ENCODE measurements around the gene IFNLR1.

Gene IFNLR1

GRCh38 chr1:24149866-24150233 is 37.2 kb downstream of the IFNLR1 start:
- no peak for TF ChIP-seq TAF1 (IDR thresholded peaks at IDR 0.05; ENCODE audit: low read depth)
- no peak for TF ChIP-seq REST (IDR thresholded peaks at IDR 0.05; ENCODE audit: low read depth)
- no peak for TF ChIP-seq YY1 (IDR thresholded peaks at IDR 0.05; ENCODE audit: low read depth)
- no peak for TF ChIP-seq CEBPB (IDR thresholded peaks at IDR 0.05)
- TF ChIP-seq EP300 (IDR thresholded peaks at IDR 0.05; ENCODE audit: borderline replicate concordance), result no peak
- no peak for TF ChIP-seq USF1 (IDR thresholded peaks at IDR 0.05)
- TF ChIP-seq EGR1 (IDR thresholded peaks at IDR 0.05), result no peak

- no peak for TF ChIP-seq CEBPB (IDR thresholded peaks at IDR 0.05)
- no peak for TF ChIP-seq TCF12 (IDR thresholded peaks at IDR 0.05; ENCODE audit: low read depth)
- TF ChIP-seq EGR1 (IDR thresholded peaks at IDR 0.05), result no peak
- no peak for TF ChIP-seq TAF1 (IDR thresholded peaks at IDR 0.05; ENCODE audit: low read depth)
- TF ChIP-seq FOXM1 (IDR thresholded peaks at IDR 0.05; ENCODE audit: borderline replicate concordance, low read depth), result no peak
- no peak for TF ChIP-seq MAX (IDR thresholded peaks at IDR 0.05)
- no peak for TF ChIP-seq ZBTB7A (IDR thresholded peaks at IDR 0.05; ENCODE audit: low read depth)
- no peak for TF ChIP-seq YY1 (IDR thresholded peaks at IDR 0.05; ENCODE audit: low read depth)
- TF ChIP-seq CREB1 (IDR thresholded peaks at IDR 0.05; ENCODE audit: low read depth), result no peak
- no peak for TF ChIP-seq RAD21 (IDR thresholded peaks at IDR 0.05; ENCODE audit: low read depth)
- TF ChIP-seq TEAD4 (IDR thresholded peaks at IDR 0.05), result no peak
- TF ChIP-seq NFIC (IDR thresholded peaks at IDR 0.05), result no peak
- TF ChIP-seq EP300 (IDR thresholded peaks at IDR 0.05; ENCODE audit: borderline replicate concordance), result no peak
- no peak for TF ChIP-seq REST (IDR thresholded peaks at IDR 0.05; ENCODE audit: low read depth)
- TF ChIP-seq USF1 (IDR thresholded peaks at IDR 0.05), result no peak
These were observed 39.3 kb downstream of the IFNLR1 start for GRCh38 chr1:24147816-24148215.

GRCh38 chr1:24147194-24147593 is 39.9 kb downstream of the IFNLR1 start:
- TF ChIP-seq RAD21 (IDR thresholded peaks at IDR 0.05; ENCODE audit: low read depth), result no peak
- no peak for TF ChIP-seq CEBPB (IDR thresholded peaks at IDR 0.05)
- no peak for TF ChIP-seq REST (IDR thresholded peaks at IDR 0.05; ENCODE audit: low read depth)
- no peak for TF ChIP-seq EGR1 (IDR thresholded peaks at IDR 0.05)
- no peak for TF ChIP-seq NFIC (IDR thresholded peaks at IDR 0.05)
- no peak for TF ChIP-seq ZBTB7A (IDR thresholded peaks at IDR 0.05; ENCODE audit: low read depth)
- no peak for TF ChIP-seq FOXM1 (IDR thresholded peaks at IDR 0.05; ENCODE audit: borderline replicate concordance, low read depth)
- no peak for TF ChIP-seq MAX (IDR thresholded peaks at IDR 0.05)
- TF ChIP-seq TCF12 (IDR thresholded peaks at IDR 0.05; ENCODE audit: low read depth), result no peak
- TF ChIP-seq TAF1 (IDR thresholded peaks at IDR 0.05; ENCODE audit: low read depth), result no peak
- no peak for TF ChIP-seq EP300 (IDR thresholded peaks at IDR 0.05; ENCODE audit: borderline replicate concordance)
- TF ChIP-seq USF1 (IDR thresholded peaks at IDR 0.05), result no peak
- no peak for TF ChIP-seq YY1 (IDR thresholded peaks at IDR 0.05; ENCODE audit: low read depth)
- no peak for TF ChIP-seq TEAD4 (IDR thresholded peaks at IDR 0.05)
- TF ChIP-seq CREB1 (IDR thresholded peaks at IDR 0.05; ENCODE audit: low read depth), result no peak
